GM21737 (cell line): ENCODE measurements around the gene HSF2BP.
"Not testable (repeated sequence)": the region's sequence is repeated elsewhere in the genome, so short reads cannot be mapped to it uniquely, and the experiment has no call there.

Experiments
- ATAC-seq: cut with Tn5 transposase; IDR thresholded peaks from one replicate; pipeline ENCODE4 v1.9.1; 2021; ENCODE audit warnings: mild to moderate bottlenecking, moderate library complexity; ENCODE audit not compliant: unreplicated experiment

Gene HSF2BP

GRCh38 chr21:43570195-43570594 lies 89.1 kb downstream of the HSF2BP start:
- ATAC-seq: not testable (repeated sequence)

GRCh38 chr21:43562451-43562850 lies 96.8 kb downstream of the HSF2BP start:
- ATAC-seq: not testable (repeated sequence)

- not testable (repeated sequence) for ATAC-seq
Measured at GRCh38 chr21:43540561-43540960, 118.7 kb downstream of the HSF2BP start.

GRCh38 chr21:43522495-43523131 lies 136.7 kb downstream of the HSF2BP start:
- ATAC-seq: not testable (repeated sequence)

- ATAC-seq: not testable (repeated sequence)
Measured at GRCh38 chr21:43517701-43518100, 141.6 kb downstream of the HSF2BP start.

- ATAC-seq: not testable (repeated sequence)
Measured at GRCh38 chr21:43516860-43517627, 142.2 kb downstream of the HSF2BP start.

GRCh38 chr21:43516295-43516847 lies 142.9 kb downstream of the HSF2BP start:
- not testable (repeated sequence) for ATAC-seq

GRCh38 chr21:43514834-43515233 lies 144.5 kb downstream of the HSF2BP start:
- not testable (repeated sequence) for ATAC-seq

- not testable (repeated sequence) for ATAC-seq
Measured at GRCh38 chr21:43513023-43513422, 146.3 kb downstream of the HSF2BP start.

- ATAC-seq: not testable (repeated sequence)
Measured at GRCh38 chr21:43511209-43511608, 148.1 kb downstream of the HSF2BP start.

GRCh38 chr21:43510669-43511068 lies 148.6 kb downstream of the HSF2BP start:
- ATAC-seq: not testable (repeated sequence)

GRCh38 chr21:43503892-43504291 lies 155.4 kb downstream of the HSF2BP start:
- ATAC-seq: not testable (repeated sequence)

- ATAC-seq: not testable (repeated sequence)
Measured at GRCh38 chr21:43503075-43503750, 156.1 kb downstream of the HSF2BP start.

- not testable (repeated sequence) for ATAC-seq
Measured at GRCh38 chr21:43502407-43503071, 156.7 kb downstream of the HSF2BP start.

- not testable (repeated sequence) for ATAC-seq
Measured at GRCh38 chr21:43498924-43499323, 160.4 kb downstream of the HSF2BP start.

- ATAC-seq: not testable (repeated sequence)
Measured at GRCh38 chr21:43498065-43498464, 161.2 kb downstream of the HSF2BP start.

GRCh38 chr21:43494279-43495012 lies 164.8 kb downstream of the HSF2BP start:
- ATAC-seq: not testable (repeated sequence)

GRCh38 chr21:43493471-43493870 lies 165.8 kb downstream of the HSF2BP start:
- not testable (repeated sequence) for ATAC-seq

- not testable (repeated sequence) for ATAC-seq
Measured at GRCh38 chr21:43488235-43488634, 171.1 kb downstream of the HSF2BP start.

GRCh38 chr21:43486051-43486450 lies 173.2 kb downstream of the HSF2BP start:
- ATAC-seq: not testable (repeated sequence)
